ENCODE results near the gene RASAL2.

DNA sequence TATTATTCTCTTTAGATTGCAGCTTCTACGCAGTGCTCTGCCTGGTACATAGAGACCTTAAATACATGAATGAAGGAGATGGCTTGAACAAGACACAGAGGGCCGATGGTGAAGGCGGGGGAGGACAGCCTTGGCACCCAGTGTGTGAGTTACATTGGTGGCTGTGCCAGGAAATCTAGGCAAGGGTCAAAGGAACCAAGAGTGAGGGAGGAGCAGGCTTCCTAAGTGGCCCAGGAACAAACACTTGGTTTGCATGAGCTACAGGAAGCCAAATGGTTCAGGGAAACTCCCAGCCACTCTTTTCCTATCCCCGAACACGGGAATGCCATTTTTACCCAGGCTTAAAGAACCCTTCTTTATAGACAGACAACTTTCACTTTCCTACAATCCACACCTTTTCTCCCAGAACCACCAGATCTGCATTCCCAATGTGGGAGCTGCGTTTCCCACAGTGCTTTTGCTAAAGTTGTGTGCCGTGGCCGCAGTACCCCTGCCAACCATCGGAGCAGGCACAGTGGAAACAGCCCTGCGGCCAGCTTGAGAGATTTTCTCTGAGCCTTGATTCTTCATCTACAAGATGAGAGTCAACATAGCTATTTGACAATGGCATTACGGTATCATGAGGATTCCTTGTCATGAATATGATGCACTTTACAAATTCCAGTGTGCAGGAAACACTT lies 406.3 kb downstream of the RASAL2 start:
- peak in 2 of 12 donors; percentile 9 to 15 for TF ChIP-seq CTCF (IDR thresholded peaks at IDR 0.05)
- TF ChIP-seq POLR2A (IDR thresholded peaks at IDR 0.05) = no peak
